DOHH2 (cell line): ENCODE data around the gene ARNT2.

Source experiments
- CTCF ChIP-seq: fragments of 200-600 bp; sonication (generic); IDR thresholded peaks from one replicate; pipeline ENCODE4 v1.5.1; 2014; ENCODE audit warnings: antibody characterized with exemption, mild to moderate bottlenecking, low read depth, low read length; ENCODE audit not compliant: poor library complexity, severe bottlenecking
- EZH2phosphoT487 ChIP-seq: fragments of 200-600 bp; sonication (generic); IDR thresholded peaks from 2 replicates; pipeline ENCODE4 v1.6.1; 2017; ENCODE audit warnings: borderline replicate concordance, mild to moderate bottlenecking, antibody characterized with exemption, low read length, moderate library complexity, mixed read lengths

- TF ChIP-seq CTCF (no peak), EZH2phosphoT487 (no peak)
These were observed 1.8 kb downstream of the ARNT2 start for GRCh38 chr15:80405970-80406369.
